Suprapubic skin (tissue), 4 donors: ENCODE results near the gene PRRG3. TPM values are rescaled to one million over a fixed set of nuclear protein-coding genes. Genes with fewer than 3 reads are reported as not detected.

ENCODE experiments used
- DNase-seq, 2 donors: peaks; one replicate each; pipeline ENCODE4 v3.0.0-alpha.2; 2019; ENCODE audit warnings: low spot score in 2 of 2
- H3K27ac ChIP-seq: fragments of 200-600 bp; sonication (generic); one replicate; pipeline ENCODE4 v1.5.1; 2019
- H3K27me3 ChIP-seq: fragments of 200-600 bp; sonication (generic); one replicate; pipeline ENCODE4 v1.5.1; 2019
- H3K36me3 ChIP-seq: fragments of 200-600 bp; sonication (generic); one replicate; pipeline ENCODE4 v1.5.1; 2019
- H3K4me1 ChIP-seq: fragments of 200-600 bp; sonication (generic); one replicate; pipeline ENCODE4 v1.5.1; 2019
- H3K4me3 ChIP-seq: fragments of 200-600 bp; sonication (generic); one replicate; pipeline ENCODE4 v1.5.1; 2019; ENCODE audit warnings: mild to moderate bottlenecking
- H3K9me3 ChIP-seq: fragments of 200-600 bp; sonication (generic); one replicate; pipeline ENCODE4 v1.5.1; 2019
- EP300 ChIP-seq: sonication (generic); formaldehyde crosslinking; IDR thresholded peaks from one replicate; pipeline ENCODE4 v1.6.1; 2017; ENCODE audit warnings: antibody characterized with exemption
- POLR2A ChIP-seq, 2 donors: fragments of 450-650 bp; IDR thresholded peaks; one replicate each; pipeline ENCODE4 v1.6.1; 2017; ENCODE audit warnings: antibody characterized with exemption in 2 of 2, mild to moderate bottlenecking in 2 of 2, moderate library complexity in 2 of 2
- POLR2AphosphoS5 ChIP-seq, 3 donors: sonication (generic); formaldehyde crosslinking; IDR thresholded peaks; one replicate each; pipeline ENCODE4 v1.6.1; 2017; ENCODE audit warnings: antibody characterized with exemption in 3 of 3
- WGBS: methylation state at CpG from one replicate; pipeline ENCODE4 v1.1.5; 2018; 5-methylcytosine and 5-hydroxymethylcytosine counted together
- total RNA-seq, 4 donors: library from RNA; depleted of rRNA; stranded (reverse); fragments of >200 nt; gene quantifications; one replicate each; pipeline ENCODE4 v1.1.0, GENCODE V29; 2016
- TF ChIP-seq, protein P1 (sequence below), 2 donors: fragments of 200-600 bp in 1 of 2; fragments of 450-650 bp in 1 of 2; sonication (generic) in 1 of 2; IDR thresholded peaks; one replicate each; pipeline ENCODE4 v1.5.1; 2016 to 2019; ENCODE audit warnings: antibody characterized with exemption in 2 of 2, mild to moderate bottlenecking in 1 of 2, moderate library complexity in 1 of 2

The PRRG3 gene
- total RNA-seq, 4 donors from 2014 or later = 0.36 to 1.1 (median 1.0) TPM

GRCh38 chrX:151737494-151737893, 42.2 kb downstream of the PRRG3 start:
- no peak for TF ChIP-seq POLR2AphosphoS5 (IDR thresholded peaks at IDR 0.05)
- TF ChIP-seq, protein P1, sequence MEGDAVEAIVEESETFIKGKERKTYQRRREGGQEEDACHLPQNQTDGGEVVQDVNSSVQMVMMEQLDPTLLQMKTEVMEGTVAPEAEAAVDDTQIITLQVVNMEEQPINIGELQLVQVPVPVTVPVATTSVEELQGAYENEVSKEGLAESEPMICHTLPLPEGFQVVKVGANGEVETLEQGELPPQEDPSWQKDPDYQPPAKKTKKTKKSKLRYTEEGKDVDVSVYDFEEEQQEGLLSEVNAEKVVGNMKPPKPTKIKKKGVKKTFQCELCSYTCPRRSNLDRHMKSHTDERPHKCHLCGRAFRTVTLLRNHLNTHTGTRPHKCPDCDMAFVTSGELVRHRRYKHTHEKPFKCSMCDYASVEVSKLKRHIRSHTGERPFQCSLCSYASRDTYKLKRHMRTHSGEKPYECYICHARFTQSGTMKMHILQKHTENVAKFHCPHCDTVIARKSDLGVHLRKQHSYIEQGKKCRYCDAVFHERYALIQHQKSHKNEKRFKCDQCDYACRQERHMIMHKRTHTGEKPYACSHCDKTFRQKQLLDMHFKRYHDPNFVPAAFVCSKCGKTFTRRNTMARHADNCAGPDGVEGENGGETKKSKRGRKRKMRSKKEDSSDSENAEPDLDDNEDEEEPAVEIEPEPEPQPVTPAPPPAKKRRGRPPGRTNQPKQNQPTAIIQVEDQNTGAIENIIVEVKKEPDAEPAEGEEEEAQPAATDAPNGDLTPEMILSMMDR (IDR thresholded peaks at IDR 0.05) = no peak
- TF ChIP-seq EP300 = no peak
- no peak for TF ChIP-seq POLR2A (IDR thresholded peaks at IDR 0.05)
- Histone ChIP-seq H3K4me3 (no peak overlapping the region), H3K27me3 (no peaks in the 10 kb centered on the region), H3K9me3 (no peaks in the 10 kb centered on the region), H3K36me3 (no peaks in the 10 kb centered on the region), H3K27ac (no peak overlapping the region), H3K4me1 (no peaks in the 10 kb centered on the region)
- DNase-seq = no peak
- WGBS = 79% methylated on average over 5 of the region's 5 CpGs

GRCh38 chrX:151738751-151739150, 43.5 kb downstream of the PRRG3 start:
- Histone ChIP-seq H3K4me1 (no peaks in the 10 kb centered on the region), H3K9me3 (no peaks in the 10 kb centered on the region), H3K4me3 (no peak overlapping the region), H3K36me3 (no peaks in the 10 kb centered on the region), H3K27ac (no peak overlapping the region), H3K27me3 (no peaks in the 10 kb centered on the region)
- WGBS = 89% methylated on average over 7 of the region's 7 CpGs
- no peak for DNase-seq
- TF ChIP-seq, protein P1 (IDR thresholded peaks at IDR 0.05) = no peak
- TF ChIP-seq EP300 (no peak), POLR2AphosphoS5 (IDR thresholded peaks at IDR 0.05) (no peak), POLR2A (IDR thresholded peaks at IDR 0.05) (no peak)

GRCh38 chrX:151741606-151742005, 46.3 kb downstream of the PRRG3 start:
- H3K27ac ChIP-seq = no peak overlapping the region
- H3K36me3 ChIP-seq = no peaks in the 10 kb centered on the region
- H3K9me3 ChIP-seq = no peaks in the 10 kb centered on the region
- no peak overlapping the region for H3K4me3 ChIP-seq
- H3K4me1 ChIP-seq = no peaks in the 10 kb centered on the region
- no peak for DNase-seq
- no peaks in the 10 kb centered on the region for H3K27me3 ChIP-seq
- TF ChIP-seq, protein P1 (IDR thresholded peaks at IDR 0.05) = no peak
- TF ChIP-seq POLR2AphosphoS5 (IDR thresholded peaks at IDR 0.05) (no peak), EP300 (no peak), POLR2A (IDR thresholded peaks at IDR 0.05) (no peak)
- WGBS = 83% methylated on average over 4 of the region's 4 CpGs

DNA sequence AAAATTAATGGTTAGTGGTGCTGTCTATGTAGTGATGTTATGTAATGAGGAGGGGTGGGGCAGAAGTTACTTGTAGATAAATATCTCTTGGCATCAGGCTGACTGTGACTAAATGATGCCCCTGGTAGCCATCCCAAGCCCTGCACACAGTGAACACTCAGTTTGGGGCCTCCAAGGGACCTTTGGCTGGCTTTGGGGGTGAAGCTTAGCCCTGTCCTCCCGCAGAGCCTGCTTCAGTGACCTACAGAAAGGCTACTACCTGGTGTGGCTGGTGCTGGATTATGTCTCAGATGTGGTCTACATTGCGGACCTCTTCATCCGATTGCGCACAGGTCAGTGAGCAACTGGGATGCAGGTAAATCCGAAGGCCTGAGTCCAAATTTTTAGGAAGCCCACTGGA, 47.1 kb downstream of the PRRG3 start:
- no peaks in the 10 kb centered on the region for H3K9me3 ChIP-seq
- 92% methylated on average over 3 of the region's 5 CpGs for WGBS
- DNase-seq = no peak
- H3K4me3 ChIP-seq = no peak overlapping the region
- H3K36me3 ChIP-seq = no peaks in the 10 kb centered on the region
- H3K27ac ChIP-seq = no peak overlapping the region
- TF ChIP-seq, protein P1 (IDR thresholded peaks at IDR 0.05) = no peak
- TF ChIP-seq POLR2A (IDR thresholded peaks at IDR 0.05) = no peak
- TF ChIP-seq EP300 = no peak
- TF ChIP-seq POLR2AphosphoS5 (IDR thresholded peaks at IDR 0.05) = no peak
- H3K27me3 ChIP-seq = no peaks in the 10 kb centered on the region
- no peaks in the 10 kb centered on the region for H3K4me1 ChIP-seq

DNA sequence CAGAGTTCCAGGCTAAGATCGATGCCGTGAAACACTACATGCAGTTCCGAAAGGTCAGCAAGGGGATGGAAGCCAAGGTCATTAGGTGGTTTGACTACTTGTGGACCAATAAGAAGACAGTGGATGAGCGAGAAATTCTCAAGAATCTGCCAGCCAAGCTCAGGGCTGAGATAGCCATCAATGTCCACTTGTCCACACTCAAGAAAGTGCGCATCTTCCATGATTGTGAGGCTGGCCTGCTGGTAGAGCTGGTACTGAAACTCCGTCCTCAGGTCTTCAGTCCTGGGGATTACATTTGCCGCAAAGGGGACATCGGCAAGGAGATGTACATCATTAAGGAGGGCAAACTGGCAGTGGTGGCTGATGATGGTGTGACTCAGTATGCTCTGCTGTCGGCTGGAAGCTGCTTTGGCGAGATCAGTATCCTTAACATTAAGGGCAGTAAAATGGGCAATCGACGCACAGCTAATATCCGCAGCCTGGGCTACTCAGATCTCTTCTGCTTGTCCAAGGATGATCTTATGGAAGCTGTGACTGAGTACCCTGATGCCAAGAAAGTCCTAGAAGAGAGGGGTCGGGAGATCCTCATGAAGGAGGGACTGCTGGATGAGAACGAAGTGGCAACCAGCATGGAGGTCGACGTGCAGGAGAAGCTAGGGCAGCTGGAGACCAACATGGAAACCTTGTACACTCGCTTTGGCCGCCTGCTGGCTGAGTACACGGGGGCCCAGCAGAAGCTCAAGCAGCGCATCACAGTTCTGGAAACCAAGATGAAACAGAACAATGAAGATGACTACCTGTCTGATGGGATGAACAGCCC, 48.6 kb downstream of the PRRG3 start:
- 88% methylated on average over 21 of the region's 21 CpGs for WGBS
- TF ChIP-seq EP300 (no peak), POLR2A (IDR thresholded peaks at IDR 0.05) (no peak), POLR2AphosphoS5 (IDR thresholded peaks at IDR 0.05) (no peak)
- TF ChIP-seq, protein P1 (IDR thresholded peaks at IDR 0.05) = no peak
- Histone ChIP-seq H3K36me3 (no peaks in the 10 kb centered on the region), H3K27me3 (no peaks in the 10 kb centered on the region), H3K27ac (no peak overlapping the region), H3K9me3 (no peaks in the 10 kb centered on the region), H3K4me3 (no peak overlapping the region), H3K4me1 (no peaks in the 10 kb centered on the region)
- no peak for DNase-seq
